Adipocyte (in vitro differentiated cells): ENCODE results near the gene IGFBP1.
A peak's percentile ranks its signal among the peaks of the same experiment; 100 is the strongest.

Experiments used
- DNase-seq: peaks from one replicate; pipeline ENCODE4 v3.0.0-alpha.2; 2015; ENCODE audit warnings: low read depth
- H3K27me3 ChIP-seq: replicated peaks from 2 replicates; pipeline ENCODE4 v1.7.0; 2013; ENCODE audit warnings: mild to moderate bottlenecking, low read length, moderate library complexity; ENCODE audit not compliant: control insufficient read depth, insufficient read depth
- H3K36me3 ChIP-seq: 2 replicates; pipeline ENCODE4 v1.7.0; 2013; ENCODE audit warnings: low read length, mild to moderate bottlenecking, moderate library complexity; ENCODE audit not compliant: control insufficient read depth, insufficient read depth, severe bottlenecking
- H3K4me1 ChIP-seq: 2 replicates; pipeline ENCODE4 v1.7.0; 2013; ENCODE audit warnings: mild to moderate bottlenecking, low read length, moderate library complexity; ENCODE audit not compliant: control insufficient read depth, insufficient read depth
- H3K4me3 ChIP-seq: 2 replicates; pipeline ENCODE4 v1.7.0; 2013; ENCODE audit warnings: mild to moderate bottlenecking, low read length, moderate library complexity
- H3K9ac ChIP-seq: 2 replicates; pipeline ENCODE4 v1.7.0; 2013; ENCODE audit warnings: mild to moderate bottlenecking, low read length, moderate library complexity
- H3K9me3 ChIP-seq: 2 replicates; pipeline ENCODE4 v1.7.0; 2013; ENCODE audit warnings: mild to moderate bottlenecking, low read length, moderate library complexity; ENCODE audit not compliant: control insufficient read depth

The IGFBP1 gene

GRCh38 chr7:45912972-45913371, 24.7 kb downstream of the IGFBP1 start:
- H3K9me3 ChIP-seq, result peaks cover 4% of the 10 kb centered on the region
- H3K4me1 ChIP-seq, result peaks cover 8% of the 10 kb centered on the region
- H3K27me3 ChIP-seq, result no peaks in the 10 kb centered on the region
- H3K9ac ChIP-seq, result no peak overlapping the region
- no peak for DNase-seq
- H3K4me3 ChIP-seq, result no peak overlapping the region
- peaks cover 57% of the 10 kb centered on the region for H3K36me3 ChIP-seq

- peaks cover 57% of the 10 kb centered on the region for H3K36me3 ChIP-seq
- no peaks in the 10 kb centered on the region for H3K9me3 ChIP-seq
- no peak overlapping the region for H3K9ac ChIP-seq
- no peak for DNase-seq
- peaks cover 27% of the 10 kb centered on the region for H3K4me1 ChIP-seq
- no peak overlapping the region for H3K4me3 ChIP-seq
- no peaks in the 10 kb centered on the region for H3K27me3 ChIP-seq
Measured at GRCh38 chr7:45914911-45915310, 26.6 kb downstream of the IGFBP1 start.

GRCh38 chr7:45915606-45916005, 27.3 kb downstream of the IGFBP1 start:
- H3K9ac ChIP-seq, result no peak overlapping the region
- no peak for DNase-seq
- H3K27me3 ChIP-seq, result no peaks in the 10 kb centered on the region
- no peak overlapping the region for H3K4me3 ChIP-seq
- H3K9me3 ChIP-seq, result no peaks in the 10 kb centered on the region
- H3K4me1 ChIP-seq, result peaks cover 31% of the 10 kb centered on the region
- H3K36me3 ChIP-seq, result peaks cover 57% of the 10 kb centered on the region

- Histone ChIP-seq H3K36me3 (peaks cover 49% of the 10 kb centered on the region), H3K9me3 (no peaks in the 10 kb centered on the region), H3K27me3 (no peaks in the 10 kb centered on the region), H3K4me3 (no peak overlapping the region), H3K4me1 (peaks cover 38% of the 10 kb centered on the region), H3K9ac (no peak overlapping the region)
- no peak for DNase-seq
Measured at GRCh38 chr7:45917064-45917463, 28.8 kb downstream of the IGFBP1 start.

GRCh38 chr7:45917658-45918057, 29.4 kb downstream of the IGFBP1 start:
- Histone ChIP-seq H3K27me3 (no peaks in the 10 kb centered on the region), H3K4me3 (peak overlapping the region; percentile 82), H3K9ac (peak overlapping the region; percentile 71)

GRCh38 chr7:45918556-45918955, 30.3 kb downstream of the IGFBP1 start:
- peaks cover 53% of the 10 kb centered on the region for H3K4me1 ChIP-seq
- H3K4me3 ChIP-seq, result peak overlapping the region; percentile 82
- peaks cover 36% of the 10 kb centered on the region for H3K36me3 ChIP-seq
- H3K9me3 ChIP-seq, result no peaks in the 10 kb centered on the region
- peak overlapping the region; percentile 71 for H3K9ac ChIP-seq
- H3K27me3 ChIP-seq, result no peaks in the 10 kb centered on the region
- no peak for DNase-seq

More at GRCh38 chr7:45917658-45918057, 29.4 kb downstream of the IGFBP1 start:
- Histone ChIP-seq H3K4me1 (peaks cover 44% of the 10 kb centered on the region), H3K36me3 (peaks cover 45% of the 10 kb centered on the region), H3K9me3 (no peaks in the 10 kb centered on the region)
- peak; percentile 91 for DNase-seq

GRCh38 chr7:45919231-45919784, 31.0 kb downstream of the IGFBP1 start:
- peaks cover 60% of the 10 kb centered on the region for H3K4me1 ChIP-seq
- peak overlapping the region; percentile 71 for H3K9ac ChIP-seq
- H3K9me3 ChIP-seq, result no peaks in the 10 kb centered on the region
- peak overlapping the region; percentile 82 for H3K4me3 ChIP-seq
- H3K27me3 ChIP-seq, result no peaks in the 10 kb centered on the region
- H3K36me3 ChIP-seq, result peaks cover 28% of the 10 kb centered on the region
- DNase-seq, result peak; percentile 12

GRCh38 chr7:45919993-45920459, 31.7 kb downstream of the IGFBP1 start:
- Histone ChIP-seq H3K36me3 (peaks cover 21% of the 10 kb centered on the region), H3K27me3 (no peaks in the 10 kb centered on the region), H3K9ac (peak overlapping the region; percentile 71), H3K9me3 (no peaks in the 10 kb centered on the region), H3K4me3 (peak overlapping the region; percentile 82), H3K4me1 (peaks cover 65% of the 10 kb centered on the region)
- DNase-seq, result peak; percentile 30

- H3K9me3 ChIP-seq, result no peaks in the 10 kb centered on the region
- DNase-seq, result peak; percentile 72
- peaks cover 16% of the 10 kb centered on the region for H3K36me3 ChIP-seq
- no peaks in the 10 kb centered on the region for H3K27me3 ChIP-seq
- H3K4me1 ChIP-seq, result peaks cover 64% of the 10 kb centered on the region
- peak within 1 kb of the TSS; percentile 73 for H3K9ac ChIP-seq
- H3K4me3 ChIP-seq, result peak within 1 kb of the TSS; percentile 82
Measured at GRCh38 chr7:45920502-45921380, 32.5 kb downstream of the IGFBP1 start, which contains the start of gene IGFBP3. IGFBP3 (minus strand) TSS chr7:45921272; CDS start chr7:45921140, 132 bp downstream.

- peak overlapping the region; percentile 82 for H3K4me3 ChIP-seq
- no peaks in the 10 kb centered on the region for H3K27me3 ChIP-seq
Measured at GRCh38 chr7:45921381-45921698, 33.1 kb downstream of the IGFBP1 start.

GRCh38 chr7:45921699-45922519, 33.6 kb downstream of the IGFBP1 start:
- H3K9me3 ChIP-seq, result no peaks in the 10 kb centered on the region
- no peaks in the 10 kb centered on the region for H3K27me3 ChIP-seq
- H3K9ac ChIP-seq, result peak overlapping the region; percentile 73
- H3K4me3 ChIP-seq, result peak overlapping the region; percentile 82
- H3K4me1 ChIP-seq, result peaks cover 60% of the 10 kb centered on the region
- DNase-seq, result peak; percentile 89
- H3K36me3 ChIP-seq, result peaks cover 4% of the 10 kb centered on the region

More at GRCh38 chr7:45921381-45921698, 33.1 kb downstream of the IGFBP1 start:
- Histone ChIP-seq H3K9me3 (no peaks in the 10 kb centered on the region), H3K9ac (peak overlapping the region; percentile 73), H3K4me1 (peaks cover 60% of the 10 kb centered on the region), H3K36me3 (peaks cover 10% of the 10 kb centered on the region)
- no peak for DNase-seq
